ENCODE results near the gene ACOT11. TPM values are rescaled to one million over a fixed set of nuclear protein-coding genes. Genes with fewer than 3 reads are reported as not detected.
A peak's percentile ranks its signal among the peaks of the same experiment; 100 is the strongest.

ACOT11 gene
- total RNA-seq, 1 experiment from 2014 or later: 4.2 TPM

- TF ChIP-seq ZNF512 (CRISPR knock-in tag; IDR thresholded peaks at IDR 0.05; ENCODE audit: borderline replicate concordance) (no peak), CDX4 (CRISPR knock-in tag; IDR thresholded peaks at IDR 0.05; ENCODE audit: borderline replicate concordance) (no peak), USF1 (CRISPR knock-in tag; IDR thresholded peaks at IDR 0.05) (no peak), ZNF138 (CRISPR knock-in tag; conservative IDR thresholded peaks at IDR 0.05) (no peak), JUN (CRISPR knock-in tag; IDR thresholded peaks at IDR 0.05) (no peak), ATF3 (CRISPR knock-in tag; conservative IDR thresholded peaks at IDR 0.05) (no peak), FOXK1 (CRISPR knock-in tag; IDR thresholded peaks at IDR 0.05) (no peak), FOXP1 (CRISPR knock-in tag; IDR thresholded peaks at IDR 0.05; ENCODE audit: borderline replicate concordance) (no peak), ZNF416 (CRISPR knock-in tag; IDR thresholded peaks at IDR 0.05) (no peak), PRDM15 (CRISPR knock-in tag; IDR thresholded peaks at IDR 0.05) (no peak)
Observed at GRCh38 chr1:54614563-54614962, 66.5 kb downstream of the ACOT11 start (continued).

- Mint-ChIP-seq H3K4me1 (peaks cover 16% of the 10 kb centered on the region), H3K27ac (no peak overlapping the region), H3K9me3 (no peaks in the 10 kb centered on the region), H3K4me3 (no peak overlapping the region), H3K36me3 (no peaks in the 10 kb centered on the region), H3K27me3 (ENCODE audit: low read depth) (no peaks in the 10 kb centered on the region)
- peak; percentile 30; the same call in 1 of the 2 replicates for ATAC-seq
- no peak for DNase-seq (ENCODE audit: low spot score)
- ChIA-PET CTCF (interaction anchor here (0.6 kb wide), 1 partner anchor 26 kb away, joined by 3 read pairs; no protein-coding TSS in a partner anchor), POLR2A (no interaction called here)
- TF ChIP-seq TEAD1 (CRISPR knock-in tag; IDR thresholded peaks at IDR 0.05) (no peak), SP1 (CRISPR knock-in tag; conservative IDR thresholded peaks at IDR 0.05) (no peak), FOXP1 (CRISPR knock-in tag; IDR thresholded peaks at IDR 0.05; ENCODE audit: borderline replicate concordance) (no peak), GRHL2 (CRISPR knock-in tag; IDR thresholded peaks at IDR 0.05; ENCODE audit: insufficient replicate concordance, severe bottlenecking) (no peak), CBFB (CRISPR knock-in tag; IDR thresholded peaks at IDR 0.05; ENCODE audit: low read depth) (no peak), E2F5 (CRISPR knock-in tag; IDR thresholded peaks at IDR 0.05) (no peak), TCF7 (CRISPR knock-in tag; IDR thresholded peaks at IDR 0.05; ENCODE audit: low read depth) (no peak), CDX4 (CRISPR knock-in tag; IDR thresholded peaks at IDR 0.05; ENCODE audit: borderline replicate concordance) (no peak), CREM (CRISPR knock-in tag; IDR thresholded peaks at IDR 0.05) (no peak), MXD4 (CRISPR knock-in tag; IDR thresholded peaks at IDR 0.05; ENCODE audit: borderline replicate concordance) (no peak)
Observed at GRCh38 chr1:54615531-54616279, 67.7 kb downstream of the ACOT11 start.
